NCI-H146 (cell line): ENCODE results near the gene NADK2.

Experiments
- DNase-seq: peaks from one replicate; lab custom pipeline; 2025; lab: John Stamatoyannopoulos, UW

The NADK2 gene

DNA sequence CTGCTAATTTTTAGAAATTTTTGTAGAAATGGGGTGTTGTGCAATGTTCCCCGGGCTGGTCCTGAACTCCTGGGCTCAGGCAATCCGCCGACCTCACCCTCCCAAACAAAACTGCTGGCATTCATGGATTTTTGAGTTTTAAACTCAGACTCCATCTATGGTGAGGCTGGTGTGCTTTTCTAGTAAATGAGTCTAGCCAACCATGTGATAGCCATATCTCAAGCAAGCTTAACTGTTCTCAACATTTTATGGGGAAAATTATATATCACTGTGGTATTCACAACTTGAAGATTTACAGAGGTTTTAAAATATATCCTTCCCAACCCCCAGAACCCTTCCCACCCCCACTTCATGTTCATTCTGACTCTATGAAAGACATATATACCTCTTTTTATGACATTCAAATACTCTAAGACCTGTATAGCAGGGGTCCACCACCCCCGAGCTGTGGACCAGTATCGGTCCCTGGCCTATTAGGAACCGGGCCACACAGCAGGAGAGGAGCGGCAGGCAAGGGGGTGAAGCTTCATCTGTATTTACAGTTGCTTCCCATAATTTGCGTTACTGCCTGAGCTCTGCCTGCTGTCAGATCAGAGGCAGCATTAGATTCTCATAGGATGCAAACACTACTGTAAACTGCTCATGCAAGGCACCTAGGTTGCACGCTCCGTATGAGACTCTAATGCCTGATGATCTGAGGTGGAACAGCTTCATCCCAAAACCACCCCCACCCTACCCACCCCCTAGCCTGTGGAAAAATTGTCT, 4.5 kb upstream of the NADK2 start:
- DNase-seq = no peak

DNA sequence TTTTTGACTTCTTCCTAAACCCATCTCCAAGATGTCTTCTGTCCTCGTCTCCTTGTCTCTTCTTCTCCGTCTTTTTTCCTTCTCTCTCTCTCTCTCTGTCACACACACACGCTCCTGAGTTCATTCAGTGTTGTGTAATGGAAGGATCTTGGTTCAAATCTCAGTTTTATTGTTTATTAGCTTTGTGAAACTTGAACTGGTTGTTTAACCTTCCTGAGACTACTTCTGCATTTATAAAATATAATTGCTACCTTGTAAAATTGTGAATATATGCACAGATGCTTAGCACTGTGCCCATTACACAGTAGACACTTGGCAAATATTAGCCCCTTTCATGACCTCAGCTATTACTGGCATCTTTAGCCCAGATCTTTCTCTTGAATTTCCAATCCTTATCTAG, 2.4 kb upstream of the NADK2 start:
- no peak for DNase-seq

DNA sequence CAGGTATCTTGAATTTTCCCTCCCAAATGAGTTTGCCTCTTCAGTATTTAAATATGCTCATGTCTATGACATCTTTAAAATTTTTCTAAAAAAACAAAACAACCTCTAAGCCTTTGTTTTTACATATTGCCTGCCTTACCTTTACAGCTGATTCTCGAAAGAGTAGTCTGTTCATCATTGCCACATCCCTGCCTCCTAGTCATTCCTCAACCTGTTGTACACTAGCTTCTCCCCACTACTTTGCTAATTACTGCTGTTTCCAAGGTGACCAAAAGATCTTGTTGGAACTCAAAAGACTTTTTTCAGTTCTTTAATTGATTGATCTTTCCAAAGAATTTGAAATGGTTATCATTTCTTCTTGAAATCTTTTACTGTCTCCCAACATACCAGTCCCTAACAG, 1.9 kb upstream of the NADK2 start:
- no peak for DNase-seq

DNA sequence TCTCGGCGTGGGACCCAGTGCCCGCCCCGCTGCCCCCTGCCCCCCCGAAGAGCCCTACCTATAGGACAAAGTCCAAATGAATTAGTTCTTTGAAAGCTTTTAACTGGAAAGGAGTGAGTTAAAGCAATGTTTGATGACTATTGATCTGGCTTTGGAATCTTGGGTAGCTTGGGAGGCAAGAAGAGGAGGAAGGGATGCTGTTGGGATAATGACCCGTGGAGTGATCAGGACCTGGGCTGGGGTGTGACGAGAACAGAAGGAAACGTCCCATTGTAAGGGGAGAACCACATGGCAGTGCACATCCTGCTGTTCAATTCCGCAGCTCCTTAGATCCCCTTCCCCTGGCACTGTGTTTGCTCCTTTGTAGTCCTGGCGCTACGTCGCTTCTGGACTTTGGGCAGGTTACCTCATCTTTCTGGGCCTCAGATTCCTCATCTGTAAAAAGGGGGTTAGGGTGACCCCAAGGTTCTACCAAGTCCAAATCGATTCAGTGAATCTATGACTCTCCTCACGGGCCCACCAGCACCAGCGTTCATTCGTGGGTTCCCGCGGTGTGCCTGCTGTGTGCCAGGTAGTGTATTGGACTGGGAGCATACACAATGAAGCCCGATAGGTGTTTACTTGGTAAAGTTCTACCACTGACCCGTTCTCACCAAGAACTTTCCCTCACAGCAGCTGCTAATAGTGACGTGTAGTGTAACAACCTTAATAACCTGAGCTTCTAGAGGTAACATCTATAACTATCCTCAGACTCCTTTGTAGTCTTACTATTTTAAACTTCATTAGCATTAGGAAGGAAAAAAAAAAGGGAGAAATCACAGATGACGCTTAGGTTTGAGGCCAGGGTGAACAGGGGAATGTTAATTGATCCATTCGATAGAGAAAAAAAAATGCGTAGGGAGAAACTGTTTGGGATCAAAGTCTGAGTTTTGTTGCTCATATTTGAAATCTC, 1.1 kb upstream of the NADK2 start:
- DNase-seq = peak; percentile 51

DNA sequence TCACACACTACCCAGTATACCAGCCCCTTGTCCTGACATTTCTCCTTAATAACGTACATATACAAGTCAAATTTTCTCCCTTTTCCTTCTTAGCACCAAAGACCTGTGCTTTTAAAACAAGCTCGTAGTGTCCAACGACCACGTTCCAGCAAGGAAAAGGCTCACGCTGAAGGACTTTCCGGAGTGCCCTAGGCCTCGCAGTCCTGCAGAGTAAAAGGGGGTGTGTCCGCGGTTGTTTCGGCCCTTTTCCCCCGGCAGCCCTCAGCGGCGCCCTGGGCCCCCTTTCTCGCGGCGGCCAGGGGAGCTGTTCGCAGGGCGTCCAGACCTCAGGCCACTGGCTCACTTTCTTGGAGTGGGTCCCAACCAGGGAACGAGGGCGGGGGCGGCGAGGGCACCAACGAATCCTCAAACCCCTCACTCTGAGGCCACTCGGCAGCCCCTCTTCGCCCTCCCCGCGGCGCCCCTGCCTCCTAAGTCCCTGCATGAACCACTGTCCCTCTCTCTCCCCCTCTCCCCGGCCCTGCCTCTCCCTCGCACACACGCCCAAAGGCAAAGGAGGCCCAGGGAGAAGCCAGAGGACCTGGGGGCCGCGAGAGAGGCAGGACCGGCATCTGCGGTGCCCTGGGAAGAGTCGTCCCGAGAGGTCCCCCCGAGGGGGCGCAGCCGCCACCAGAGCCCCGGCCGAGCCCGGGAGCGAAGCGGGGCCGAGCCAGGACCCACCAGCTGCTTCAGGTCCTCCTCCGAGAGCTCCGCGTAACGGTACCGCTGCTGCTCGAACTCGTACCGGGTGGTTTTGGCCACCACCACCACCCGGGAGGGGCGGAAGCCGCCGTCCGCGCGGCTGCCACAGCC, 720 bp downstream of the NADK2 start:
- peak; percentile 61 for DNase-seq

DNA sequence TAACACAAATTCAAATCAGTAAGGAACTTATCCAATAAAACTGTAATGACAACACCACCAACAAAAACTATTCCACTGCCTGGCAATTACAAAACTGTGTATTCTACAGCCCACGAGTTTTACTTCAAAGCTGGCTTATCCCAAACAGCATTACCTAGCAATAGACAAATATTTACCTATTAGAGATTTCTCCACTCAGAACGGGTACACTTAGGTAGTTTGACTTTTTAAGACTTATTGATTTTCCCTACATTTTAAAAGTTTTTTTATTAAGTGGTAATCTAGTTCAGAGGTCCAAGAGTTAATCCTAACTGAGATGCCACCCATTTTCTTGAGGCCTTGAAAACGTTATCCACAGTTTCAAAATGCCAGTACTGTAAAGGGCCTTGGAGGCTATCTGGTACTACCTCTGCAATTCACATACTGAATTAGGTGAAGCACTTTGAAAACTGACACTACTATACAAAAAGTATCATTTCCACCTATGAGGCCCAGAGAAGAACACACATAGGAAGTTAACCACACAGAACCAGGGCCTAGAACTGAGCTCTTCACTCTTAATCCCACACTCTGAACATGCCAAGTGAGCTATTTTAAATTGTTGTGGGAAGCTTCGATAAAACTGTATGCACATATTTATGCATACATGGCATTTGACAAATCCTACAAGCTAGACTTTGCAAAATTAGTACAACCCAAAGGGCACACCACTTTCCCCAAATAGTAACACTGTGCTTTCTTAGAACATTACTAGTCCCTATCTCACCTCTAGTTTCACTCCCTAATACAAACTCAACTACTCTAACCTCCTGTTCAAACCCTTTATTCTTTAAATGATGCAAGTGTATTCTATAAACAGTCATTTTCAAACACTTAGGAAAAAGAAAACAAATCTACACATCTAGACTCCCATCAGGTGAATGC, 2.1 kb downstream of the NADK2 start:
- DNase-seq = no peak

DNA sequence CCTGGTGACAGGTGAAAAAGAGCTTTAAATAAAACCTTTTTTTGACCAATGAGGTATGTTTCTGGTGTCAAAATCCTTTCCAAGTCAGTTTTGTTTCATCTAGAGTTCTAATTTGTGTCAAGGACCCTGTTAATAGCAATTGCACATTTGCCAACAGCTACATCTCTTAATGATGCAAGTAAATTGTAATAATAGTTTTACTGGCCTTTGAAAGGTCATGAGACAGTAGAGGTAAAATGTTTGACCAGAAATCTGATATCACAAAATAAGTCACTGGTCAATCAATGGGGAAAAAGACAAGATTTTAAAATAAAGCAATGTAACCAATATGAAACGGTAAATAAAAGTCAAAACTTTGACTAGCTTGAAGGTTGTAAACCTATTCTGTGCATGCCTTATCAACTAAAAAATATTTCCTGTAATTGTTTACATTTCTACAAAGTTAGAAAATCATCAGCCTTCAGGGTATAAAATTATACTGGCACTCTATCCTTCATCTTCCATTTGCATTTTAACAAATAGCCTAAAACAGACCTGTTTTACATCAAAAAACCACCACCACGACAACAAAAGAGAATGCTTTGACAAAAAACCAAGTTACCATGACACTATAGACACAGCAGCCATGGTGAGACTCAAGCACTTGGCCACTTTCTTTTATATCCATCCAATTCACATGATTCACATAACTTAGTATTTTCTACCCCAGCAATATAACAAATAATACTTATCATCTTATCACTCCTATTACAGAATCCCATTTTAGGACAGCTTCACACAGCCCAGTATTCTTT, 3.0 kb downstream of the NADK2 start:
- no peak for DNase-seq

DNA sequence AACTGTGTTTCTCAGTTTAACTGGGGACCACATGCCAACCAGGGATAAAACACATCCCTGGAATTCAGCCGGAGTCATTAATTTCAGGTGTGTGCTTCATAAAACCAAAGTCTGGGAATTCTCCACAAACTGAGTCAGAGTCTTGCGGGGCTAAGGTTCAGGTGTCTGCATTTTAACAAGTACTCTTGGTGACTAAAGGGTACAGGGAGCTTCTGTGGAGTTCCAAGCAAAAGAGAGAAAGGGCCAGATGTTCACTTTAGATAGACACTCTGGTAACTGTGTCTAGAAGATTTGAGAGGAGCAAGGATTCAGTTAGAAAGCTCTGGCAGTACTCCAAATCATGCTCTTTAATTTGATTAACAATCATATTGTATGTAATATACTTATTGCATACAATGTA, 4.0 kb downstream of the NADK2 start:
- no peak for DNase-seq

DNA sequence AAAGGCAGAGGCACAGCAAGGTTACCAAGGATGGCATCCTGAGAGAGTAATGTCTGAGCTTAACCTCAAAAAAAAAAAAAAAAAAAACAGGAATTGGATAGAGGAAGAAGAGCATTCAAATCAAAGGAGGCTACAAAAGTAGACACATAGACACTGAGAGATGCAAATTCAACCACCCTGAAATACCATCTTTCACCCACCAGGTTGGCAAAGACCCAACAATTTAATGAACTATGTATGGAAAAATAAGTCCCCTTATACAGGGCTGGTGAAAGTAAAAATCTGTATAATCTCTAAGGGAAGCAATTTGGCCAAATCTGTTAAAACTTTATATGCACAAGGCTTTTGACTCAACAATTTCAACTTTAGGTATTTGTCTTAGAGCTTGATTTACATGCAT, 4.9 kb downstream of the NADK2 start:
- DNase-seq = no peak

DNA sequence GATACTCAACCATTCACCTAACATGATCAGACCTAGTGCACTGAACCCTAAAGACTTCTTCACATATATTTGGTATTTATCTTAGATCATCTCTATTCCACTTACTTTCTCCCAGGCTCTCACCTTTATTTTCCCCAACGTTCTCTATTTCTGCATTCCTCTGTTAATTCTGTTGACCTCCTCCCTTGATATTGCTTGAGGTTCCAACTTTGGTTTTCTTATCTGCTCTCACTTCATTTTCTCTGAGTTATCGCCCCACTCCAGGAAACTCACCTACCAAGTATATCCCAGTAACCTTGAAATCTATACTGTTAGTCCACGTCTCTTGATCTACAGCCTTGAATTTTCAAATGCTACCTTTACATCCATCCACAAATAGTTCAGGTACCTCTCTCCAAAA, 9.2 kb downstream of the NADK2 start:
- no peak for DNase-seq

DNA sequence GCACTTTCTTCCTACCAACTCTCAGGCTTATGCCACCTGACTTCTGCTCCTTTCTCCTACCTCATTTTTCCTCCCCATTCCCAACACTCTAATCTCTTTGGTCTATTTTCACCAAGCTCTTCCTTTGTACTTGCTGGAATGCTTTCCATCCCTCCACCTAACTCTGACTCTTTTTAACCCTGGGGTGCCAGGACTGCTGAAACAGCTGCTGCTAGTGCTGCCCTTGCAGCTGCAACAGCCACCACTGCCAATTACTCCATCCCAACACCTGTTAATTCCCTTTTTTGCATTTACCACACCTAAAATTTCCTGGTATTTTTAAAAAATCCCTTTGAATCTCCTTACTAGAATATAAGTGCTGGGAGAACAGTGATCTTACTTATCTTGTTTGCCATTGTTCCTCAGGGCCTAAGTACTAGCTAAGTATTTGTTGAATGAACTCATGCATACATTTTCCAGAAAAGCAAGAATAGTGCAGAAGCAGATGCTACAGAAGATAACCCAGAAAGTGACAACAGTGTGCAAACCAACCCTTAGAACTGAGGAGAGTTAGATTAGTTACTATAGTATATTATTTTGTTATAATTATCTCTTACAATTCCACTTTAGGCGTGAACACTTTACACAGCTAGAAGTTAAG, 11.5 kb downstream of the NADK2 start:
- DNase-seq = no peak

DNA sequence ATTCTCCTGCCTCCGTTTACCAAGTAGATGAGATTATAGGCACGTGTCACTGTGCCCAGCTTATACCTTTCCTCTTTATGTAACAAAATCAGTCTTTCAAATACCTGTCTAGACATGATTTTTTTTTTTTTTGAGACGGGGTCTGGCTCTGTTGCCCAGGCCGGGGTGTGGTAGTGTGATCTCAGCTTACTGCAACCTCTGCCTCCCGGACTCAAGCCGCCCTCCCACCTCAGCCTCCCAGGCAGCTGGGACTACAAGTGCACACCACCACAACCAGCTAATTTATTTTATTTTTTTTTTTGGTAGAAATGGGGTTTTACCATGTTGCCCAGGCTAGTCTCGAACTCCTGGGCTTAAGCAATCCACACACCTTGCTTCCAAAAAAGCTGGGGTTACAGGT, 13.2 kb downstream of the NADK2 start:
- DNase-seq = no peak

DNA sequence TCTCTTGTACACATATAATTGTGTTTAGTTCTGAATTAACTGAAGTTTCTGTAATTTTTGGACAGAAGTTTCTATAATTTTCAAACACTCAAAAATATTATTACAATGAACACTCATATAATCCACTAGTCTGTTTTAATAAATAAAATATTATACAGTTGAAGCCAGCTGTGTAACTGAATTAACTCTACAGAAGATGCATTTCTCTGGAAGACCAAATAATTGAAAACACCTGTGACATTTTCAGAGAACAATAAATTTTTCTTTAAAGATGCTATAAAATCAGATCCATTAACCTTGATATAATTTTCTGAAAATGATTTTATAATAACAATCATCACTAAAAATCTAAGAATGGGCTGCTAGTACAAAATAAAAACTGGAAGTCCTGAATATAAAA, 14.7 kb downstream of the NADK2 start:
- DNase-seq = no peak

DNA sequence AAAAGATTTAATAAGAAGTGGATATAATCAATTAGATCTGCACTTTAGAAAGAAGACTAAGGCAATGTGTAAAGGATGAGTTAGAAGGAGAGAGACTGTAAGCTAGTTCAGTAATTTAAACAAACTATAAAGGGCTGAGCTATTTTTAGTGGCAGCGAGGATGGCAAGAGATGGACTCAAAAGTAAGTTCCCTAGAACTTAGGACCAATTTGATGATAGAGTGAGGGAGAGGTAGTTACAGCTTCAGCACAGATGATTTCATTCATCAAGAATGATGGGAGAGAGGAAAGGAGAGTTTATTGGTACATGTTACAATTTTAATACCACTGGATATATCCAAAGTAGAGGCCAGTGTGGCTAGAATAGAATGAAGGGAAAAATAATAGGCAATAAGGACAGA, 19.1 kb downstream of the NADK2 start:
- no peak for DNase-seq

DNA sequence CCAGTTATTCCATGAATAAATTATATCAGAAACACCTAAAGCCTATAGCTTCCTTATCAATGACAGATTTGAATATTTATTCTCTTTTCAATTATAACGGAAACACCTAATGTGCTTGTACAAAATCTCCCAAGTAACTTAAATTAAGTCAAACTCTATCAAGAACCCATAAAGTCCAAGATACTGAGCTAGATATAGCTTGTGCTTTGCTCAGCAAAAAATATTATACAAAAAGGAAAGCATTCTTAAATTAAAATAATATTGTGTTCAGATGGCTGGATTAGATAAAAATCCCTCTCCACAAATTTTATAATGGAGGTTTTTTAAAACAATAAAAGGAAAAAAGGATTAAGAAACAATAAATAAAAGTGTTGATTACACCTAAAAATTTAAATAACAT, 23.7 kb downstream of the NADK2 start:
- no peak for DNase-seq

DNA sequence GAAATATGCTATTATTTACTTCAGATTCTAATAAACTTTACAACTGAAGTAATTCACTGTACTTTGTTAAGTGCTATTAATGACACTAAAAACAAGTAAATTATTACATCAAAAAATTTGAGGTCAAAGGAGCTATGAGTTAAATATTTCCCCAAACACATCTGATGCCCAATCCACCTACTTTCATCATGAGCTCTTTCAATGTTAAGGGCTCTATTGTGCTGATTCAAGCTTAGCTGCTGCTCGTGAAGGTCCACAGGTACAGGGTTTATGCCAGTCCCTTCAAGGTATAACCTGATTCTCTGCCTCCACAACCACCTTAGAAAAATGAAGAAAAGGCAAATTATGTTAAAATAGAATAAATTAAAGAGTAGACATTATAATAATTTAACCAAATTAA, 24.2 kb downstream of the NADK2 start:
- DNase-seq = no peak

DNA sequence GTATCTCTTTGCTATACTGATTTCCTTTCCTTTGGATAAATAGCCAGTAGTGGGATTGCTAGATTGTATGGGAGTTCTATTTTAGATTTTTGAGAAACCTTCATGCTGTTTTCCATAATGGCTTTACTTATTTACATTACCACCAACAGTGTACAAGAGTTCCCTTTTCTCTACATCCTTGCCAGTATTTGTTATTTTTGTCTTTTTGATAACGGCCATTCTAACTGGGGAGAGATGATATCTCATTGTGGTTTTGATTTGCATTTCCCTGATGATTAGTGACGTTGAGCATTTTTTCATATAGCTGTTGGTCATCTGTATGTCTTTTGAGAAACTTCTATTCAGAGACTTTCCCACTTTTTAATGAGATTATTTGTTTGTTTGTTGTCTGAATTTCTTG, 25.8 kb downstream of the NADK2 start:
- DNase-seq = no peak

DNA sequence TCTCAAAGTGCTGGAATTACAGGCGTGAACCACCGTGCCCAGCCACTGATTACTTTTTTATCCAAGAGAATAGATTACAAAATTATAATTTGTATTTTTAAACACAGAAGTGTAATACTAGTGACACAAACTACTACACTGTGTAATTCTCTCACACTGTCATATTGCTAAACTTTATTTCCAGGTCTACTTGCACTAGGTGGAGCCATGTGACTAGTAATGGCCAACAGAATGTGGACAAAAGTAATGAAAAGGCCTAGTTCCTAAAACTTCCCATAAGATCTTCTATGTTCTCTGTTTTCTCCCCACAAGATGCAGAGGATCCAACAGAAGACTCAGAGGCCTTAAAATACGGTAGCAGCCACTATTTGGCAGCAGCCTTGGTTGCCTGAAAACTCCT, 27.3 kb downstream of the NADK2 start:
- DNase-seq = no peak

DNA sequence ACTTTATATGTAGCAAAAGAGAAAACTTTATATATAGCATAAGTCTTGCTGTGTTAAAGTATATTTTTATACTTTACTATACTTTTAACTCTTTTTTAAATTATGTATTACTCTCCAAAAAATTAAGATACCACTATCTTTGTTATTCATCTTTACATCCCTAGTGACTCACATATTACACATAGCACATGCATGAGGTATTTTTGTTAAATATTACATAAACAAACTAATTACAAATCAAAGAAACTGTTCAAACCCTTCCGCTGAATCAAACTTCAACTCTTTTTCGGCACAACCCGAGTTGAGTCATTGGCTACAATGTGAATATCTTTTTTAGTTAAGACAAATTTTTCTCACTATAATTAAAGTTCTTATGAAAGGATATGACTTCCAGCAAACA, 32.1 kb downstream of the NADK2 start:
- DNase-seq = no peak

DNA sequence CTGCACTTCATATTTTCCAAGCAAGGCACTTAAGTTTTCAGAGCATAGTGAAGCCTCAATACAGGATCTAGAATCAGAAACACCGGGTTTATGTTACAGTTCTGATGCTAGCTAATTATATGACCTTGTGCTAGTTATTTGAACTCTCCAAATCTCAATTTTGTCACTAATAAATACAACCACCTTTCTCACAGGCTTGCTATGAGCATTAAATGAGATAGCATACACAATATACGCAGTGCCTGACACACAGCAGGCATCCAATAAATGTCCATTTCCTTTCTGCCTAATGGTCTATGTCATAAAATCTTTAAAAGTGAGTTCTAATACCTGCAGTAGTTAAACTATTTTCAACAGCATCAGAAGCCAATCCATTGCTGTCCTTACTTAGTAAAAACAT, 32.9 kb downstream of the NADK2 start:
- DNase-seq = no peak
